H9 (cell line): ENCODE results near the gene CCNL1. TPM values are rescaled to one million over a fixed set of nuclear protein-coding genes. Genes with fewer than 3 reads are reported as not detected.

Source experiments
- DNase-seq: peaks from one replicate; pipeline ENCODE4 v3.0.0-alpha.2; 2017
- H2AFZ ChIP-seq: one replicate; pipeline ENCODE4 v1.6.1; 2013; ENCODE audit warnings: mild to moderate bottlenecking, low read length, control low read depth, moderate library complexity
- H2AK5ac ChIP-seq: 2 replicates; pipeline ENCODE4 v1.6.1; 2013; ENCODE audit warnings: low read length, control low read depth, mixed read lengths; ENCODE audit not compliant: insufficient read length
- H2BK120ac ChIP-seq: one replicate; pipeline ENCODE4 v1.6.1; 2013; ENCODE audit warnings: low read depth, mild to moderate bottlenecking, low read length, control low read depth, inconsistent platforms; ENCODE audit not compliant: poor library complexity, severe bottlenecking
- H2BK12ac ChIP-seq: 2 replicates; pipeline ENCODE4 v1.6.1; 2013; ENCODE audit warnings: low read length, control low read depth, mixed read lengths, low read depth; ENCODE audit not compliant: insufficient read length
- H2BK15ac ChIP-seq: 2 replicates; pipeline ENCODE4 v1.6.1; 2013; ENCODE audit warnings: low read depth, low read length, control low read depth
- H2BK20ac ChIP-seq: one replicate; pipeline ENCODE4 v1.6.1; 2013; ENCODE audit warnings: low read depth, mild to moderate bottlenecking, low read length, control low read depth, inconsistent platforms; ENCODE audit not compliant: poor library complexity, severe bottlenecking
- H2BK5ac ChIP-seq: 2 replicates; pipeline ENCODE4 v1.6.1; 2013; ENCODE audit warnings: low read length, control low read depth, mixed read lengths; ENCODE audit not compliant: insufficient read length
- H3K14ac ChIP-seq: 2 replicates; pipeline ENCODE4 v1.6.1; 2013; ENCODE audit warnings: low read length, control low read depth; ENCODE audit not compliant: insufficient read depth
- H3K18ac ChIP-seq: 2 replicates; pipeline ENCODE4 v1.6.1; 2013; ENCODE audit warnings: low read depth, mild to moderate bottlenecking, mixed read lengths, low read length, control low read depth; ENCODE audit not compliant: insufficient read length
- H3K23ac ChIP-seq: 2 replicates; pipeline ENCODE4 v1.6.1; 2013; ENCODE audit warnings: low read length, control low read depth, mixed read lengths, low read depth; ENCODE audit not compliant: insufficient read length
- H3K23me2 ChIP-seq: 2 replicates; pipeline ENCODE4 v1.6.1; 2013; ENCODE audit warnings: low read depth, mild to moderate bottlenecking, mixed read lengths, low read length, control low read depth; ENCODE audit not compliant: insufficient read length, poor library complexity, severe bottlenecking
- H3K27ac ChIP-seq: 2 replicates; pipeline ENCODE4 v1.5.1; 2013; ENCODE audit warnings: low read length, control low read depth, mixed read lengths, low read depth; ENCODE audit not compliant: insufficient read length
- H3K27me3 ChIP-seq: 2 replicates; pipeline ENCODE4 v1.6.1; 2013; ENCODE audit warnings: low read length, control low read depth, inconsistent platforms; ENCODE audit not compliant: insufficient read depth
- H3K4ac ChIP-seq: 2 replicates; pipeline ENCODE4 v1.6.1; 2013; ENCODE audit warnings: low read depth, mild to moderate bottlenecking, control low read depth, inconsistent platforms, low read length, moderate library complexity
- H3K4me1 ChIP-seq: 2 replicates; pipeline ENCODE4 v1.6.1; 2013; ENCODE audit warnings: low read length, control low read depth, inconsistent platforms; ENCODE audit not compliant: insufficient read depth
- H3K4me2 ChIP-seq: 2 replicates; pipeline ENCODE4 v1.6.1; 2013; ENCODE audit warnings: low read length, control low read depth, mixed read lengths; ENCODE audit not compliant: insufficient read length, insufficient read depth
- H3K56ac ChIP-seq: 2 replicates; pipeline ENCODE4 v1.6.1; 2013; ENCODE audit warnings: low read depth, mild to moderate bottlenecking, mixed read lengths, low read length, control low read depth; ENCODE audit not compliant: insufficient read length
- H3K79me1 ChIP-seq: 2 replicates; pipeline ENCODE4 v1.6.1; 2013; ENCODE audit warnings: low read depth, mild to moderate bottlenecking, moderate library complexity, low read length, control low read depth, inconsistent platforms; ENCODE audit not compliant: insufficient read depth, poor library complexity, severe bottlenecking
- H3K79me2 ChIP-seq: 2 replicates; pipeline ENCODE4 v1.6.1; 2013; ENCODE audit warnings: low read length, control low read depth, inconsistent platforms; ENCODE audit not compliant: insufficient read depth
- H3K9ac ChIP-seq: 2 replicates; pipeline ENCODE4 v1.6.1; 2013; ENCODE audit warnings: low read length, control low read depth, mixed read lengths; ENCODE audit not compliant: insufficient read length; ENCODE audit errors: extremely low read depth
- H3K9me3 ChIP-seq: one replicate; pipeline ENCODE4 v1.6.1; 2013; ENCODE audit warnings: low read depth, low read length, inconsistent platforms; ENCODE audit not compliant: control insufficient read depth
- H3T11ph ChIP-seq: one replicate; pipeline ENCODE4 v1.6.1; 2013; ENCODE audit warnings: mild to moderate bottlenecking, low read length, control low read depth, inconsistent platforms
- H4K20me1 ChIP-seq: one replicate; pipeline ENCODE4 v1.6.1; 2013; ENCODE audit not compliant: control insufficient read depth, insufficient read length, insufficient read depth
- H4K5ac ChIP-seq: 2 replicates; pipeline ENCODE4 v1.6.1; 2013; ENCODE audit warnings: low read depth, mild to moderate bottlenecking, mixed read lengths, low read length, control low read depth; ENCODE audit not compliant: insufficient read length
- H4K8ac ChIP-seq: replicated peaks from 2 replicates; pipeline ENCODE4 v1.6.1; 2013; ENCODE audit warnings: low read length, control low read depth, mixed read lengths, low read depth; ENCODE audit not compliant: insufficient read length
- H4K91ac ChIP-seq: 2 replicates; pipeline ENCODE4 v1.6.1; 2013; ENCODE audit warnings: low read depth, mild to moderate bottlenecking, moderate library complexity, mixed read lengths, low read length, control low read depth; ENCODE audit not compliant: insufficient read length
- H3K27ac Mint-ChIP-seq, 3 experiments: 2 replicates in 2 of 3; 3 replicates in 1 of 3; pipeline ENCODE4 v1.8.0; 2020 to 2021; ENCODE audit warnings: mixed read lengths in 3 of 3, mild to moderate bottlenecking in 1 of 3, moderate library complexity in 1 of 3
- H3K27me3 Mint-ChIP-seq: 2 replicates; pipeline ENCODE4 v1.8.0; 2021; ENCODE audit warnings: low read depth, mild to moderate bottlenecking, moderate library complexity, mixed read lengths
- H3K36me3 Mint-ChIP-seq, 3 experiments: 2 replicates in 2 of 3; 3 replicates in 1 of 3; pipeline ENCODE4 v1.8.0; 2020 to 2021; ENCODE audit warnings: low read depth in 3 of 3, mixed read lengths in 3 of 3; ENCODE audit not compliant: insufficient read depth in 1 of 3
- H3K4me1 Mint-ChIP-seq, 2 experiments: 2 replicates each; pipeline ENCODE4 v1.8.0; 2020; ENCODE audit warnings: mixed read lengths in 2 of 2
- H3K4me3 Mint-ChIP-seq, 2 experiments: 2 replicates in 1 of 2; 3 replicates in 1 of 2; pipeline ENCODE4 v1.8.0; 2020 to 2021; ENCODE audit warnings: mild to moderate bottlenecking in 2 of 2, mixed read lengths in 2 of 2, moderate library complexity in 1 of 2
- H3K9me3 Mint-ChIP-seq, 2 experiments: 2 replicates in 1 of 2; 3 replicates in 1 of 2; pipeline ENCODE4 v1.8.0; 2020; ENCODE audit warnings: mild to moderate bottlenecking in 2 of 2, mixed read lengths in 2 of 2, moderate library complexity in 1 of 2
- WGBS: extraction: QIAGEN DNeasy Blood & Tissue Kit; methylation state at CpG from one replicate; pipeline ENCODE4 v1.1.7; 2013; ENCODE audit warnings: missing lambda C conversion rate, low lambda C conversion rate, mixed read lengths; ENCODE audit not compliant: insufficient read length; ENCODE audit errors: extremely low coverage; 5-methylcytosine and 5-hydroxymethylcytosine counted together
- total RNA-seq: library from RNA; stranded (reverse); gene quantifications from 2 replicates; pipeline ENCODE4 v1.2.1, GENCODE V29; 2021
- TF ChIP-seq, protein P1 (sequence below): fragments of 200-600 bp; sonication (generic); conservative IDR thresholded peaks from 3 replicates; pipeline ENCODE4 v1.8.0; 2021; ENCODE audit warnings: antibody characterized with exemption, mild to moderate bottlenecking

CCNL1 gene
- total RNA-seq, 1 experiment from 2014 or later = 103 TPM

DNA sequence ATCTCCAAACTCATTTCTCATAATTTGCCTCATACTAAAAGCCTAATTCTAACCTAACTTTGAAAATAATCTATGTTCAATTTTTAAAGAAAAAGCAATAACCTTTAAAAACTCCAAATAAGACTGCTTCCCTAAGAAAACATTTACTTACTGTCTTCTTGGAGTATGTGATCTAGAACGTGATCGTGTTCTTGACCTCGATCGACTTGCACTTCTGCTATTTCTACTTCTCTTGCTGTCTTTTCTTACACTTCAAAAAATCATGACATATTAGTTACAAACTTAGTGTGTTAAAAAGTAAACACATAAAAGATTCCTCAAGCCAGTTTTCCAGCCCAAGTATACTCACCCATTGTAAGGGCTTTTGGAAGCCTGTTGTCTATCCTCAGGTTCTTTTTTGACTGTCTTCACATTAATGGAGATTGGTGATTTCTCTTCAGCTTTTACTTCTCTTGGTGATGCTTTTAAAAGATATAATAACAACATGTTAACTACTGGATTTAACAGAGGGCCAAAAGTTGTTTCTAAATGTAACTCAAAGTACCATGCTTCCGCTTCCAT is 10.7 kb downstream of the CCNL1 start:
- WGBS = no CpG with 5 or more reads among the region's 5 CpGs
- Histone ChIP-seq H3K56ac (no peak overlapping the region), H3K14ac (no peak overlapping the region), H2BK12ac (no peak overlapping the region), H3K79me1 (no peaks in the 10 kb centered on the region), H4K91ac (no peak overlapping the region), H2BK120ac (no peak overlapping the region), H2BK20ac (no peak overlapping the region), H2BK15ac (no peak overlapping the region), H2BK5ac (no peak overlapping the region), H4K8ac (no peak overlapping the region), H2AFZ (no peak overlapping the region), H4K20me1 (no peaks in the 10 kb centered on the region), H4K5ac (no peak overlapping the region), H3K18ac (no peak overlapping the region), H3K79me2 (no peaks in the 10 kb centered on the region), H3K4me1 (no peaks in the 10 kb centered on the region), H3K4me2 (no peak overlapping the region), H3T11ph (no peak overlapping the region), H2AK5ac (no peak overlapping the region), H3K9ac (no peak overlapping the region), H3K27ac (no peak overlapping the region), H3K23me2 (no peaks in the 10 kb centered on the region), H3K23ac (no peak overlapping the region), H3K27me3 (no peaks in the 10 kb centered on the region), H3K9me3 (no peaks in the 10 kb centered on the region), H3K4ac (no peak overlapping the region)
- TF ChIP-seq, protein P1, sequence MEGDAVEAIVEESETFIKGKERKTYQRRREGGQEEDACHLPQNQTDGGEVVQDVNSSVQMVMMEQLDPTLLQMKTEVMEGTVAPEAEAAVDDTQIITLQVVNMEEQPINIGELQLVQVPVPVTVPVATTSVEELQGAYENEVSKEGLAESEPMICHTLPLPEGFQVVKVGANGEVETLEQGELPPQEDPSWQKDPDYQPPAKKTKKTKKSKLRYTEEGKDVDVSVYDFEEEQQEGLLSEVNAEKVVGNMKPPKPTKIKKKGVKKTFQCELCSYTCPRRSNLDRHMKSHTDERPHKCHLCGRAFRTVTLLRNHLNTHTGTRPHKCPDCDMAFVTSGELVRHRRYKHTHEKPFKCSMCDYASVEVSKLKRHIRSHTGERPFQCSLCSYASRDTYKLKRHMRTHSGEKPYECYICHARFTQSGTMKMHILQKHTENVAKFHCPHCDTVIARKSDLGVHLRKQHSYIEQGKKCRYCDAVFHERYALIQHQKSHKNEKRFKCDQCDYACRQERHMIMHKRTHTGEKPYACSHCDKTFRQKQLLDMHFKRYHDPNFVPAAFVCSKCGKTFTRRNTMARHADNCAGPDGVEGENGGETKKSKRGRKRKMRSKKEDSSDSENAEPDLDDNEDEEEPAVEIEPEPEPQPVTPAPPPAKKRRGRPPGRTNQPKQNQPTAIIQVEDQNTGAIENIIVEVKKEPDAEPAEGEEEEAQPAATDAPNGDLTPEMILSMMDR = no peak
- Mint-ChIP-seq H3K4me1 (peaks cover 0 to under 1% of the 10 kb centered on the region in 2 experiments; a peak in 1 of 4 replicates), H3K27ac (no peak overlapping the region; a peak in 1 of 7 replicates), H3K36me3 (peaks cover 53 to 93% (median 87%) of the 10 kb centered on the region in 3 experiments; a peak in 6 of 7 replicates), H3K27me3 (no peaks in the 10 kb centered on the region), H3K4me3 (no peak overlapping the region), H3K9me3 (no peaks in the 10 kb centered on the region)
- no peak for DNase-seq
